Limb (tissue), 2 donors: ENCODE data around the gene PRRX2.
"Not testable (repeated sequence)": the region's sequence is repeated elsewhere in the genome, so short reads cannot be mapped to it uniquely, and the experiment has no call there.

Experiments used
- DNase-seq, 2 donors: peaks; one replicate each; pipeline ENCODE4 v3.0.0-alpha.2; 2016; ENCODE audit errors: extremely low spot score in 2 of 2

Gene PRRX2

DNA sequence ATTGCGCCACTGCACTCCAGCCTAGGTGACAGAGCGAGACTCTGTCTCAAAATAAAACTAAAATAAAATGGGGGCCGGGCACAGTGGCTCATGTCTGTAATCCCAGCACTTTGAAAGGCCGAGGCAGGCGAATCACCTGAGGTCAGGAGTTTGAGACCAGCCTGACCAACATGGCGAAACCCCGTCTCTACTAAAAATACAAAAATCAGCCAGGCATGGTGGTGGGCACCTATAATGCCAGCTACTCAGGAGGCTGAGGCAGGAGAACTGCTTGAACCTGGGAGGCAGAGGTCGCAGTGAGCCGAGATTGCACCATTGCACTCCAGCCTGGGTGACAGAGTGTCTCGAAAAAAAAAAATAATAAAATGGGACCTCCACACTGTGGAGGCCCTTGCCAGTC lies 29.1 kb upstream of the PRRX2 start:
- DNase-seq: not testable (repeated sequence)

DNA sequence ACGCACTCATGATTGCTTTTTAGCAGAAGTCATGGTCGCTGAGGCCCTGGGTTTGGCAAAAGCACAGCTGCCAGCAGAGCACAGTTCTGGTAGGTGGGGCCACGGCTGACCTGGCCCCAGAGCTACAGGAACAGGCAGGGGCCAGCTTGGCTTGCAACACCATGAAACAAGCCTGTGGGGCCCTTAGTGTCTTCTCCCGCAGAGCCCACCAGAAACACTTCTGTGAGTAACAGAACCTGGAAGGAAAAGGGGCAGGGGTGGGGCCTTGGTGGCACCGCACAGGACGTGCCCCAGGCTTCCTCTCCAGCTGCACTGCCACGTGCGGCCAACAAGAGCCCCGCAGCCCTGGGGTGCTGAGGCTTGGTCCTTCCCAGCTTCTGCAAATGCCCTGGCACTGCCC lies 28.3 kb upstream of the PRRX2 start:
- no peak for DNase-seq

- no peak for DNase-seq
Observed at GRCh38 chr9:129637673-129638439, 27.6 kb upstream of the PRRX2 start.

DNA sequence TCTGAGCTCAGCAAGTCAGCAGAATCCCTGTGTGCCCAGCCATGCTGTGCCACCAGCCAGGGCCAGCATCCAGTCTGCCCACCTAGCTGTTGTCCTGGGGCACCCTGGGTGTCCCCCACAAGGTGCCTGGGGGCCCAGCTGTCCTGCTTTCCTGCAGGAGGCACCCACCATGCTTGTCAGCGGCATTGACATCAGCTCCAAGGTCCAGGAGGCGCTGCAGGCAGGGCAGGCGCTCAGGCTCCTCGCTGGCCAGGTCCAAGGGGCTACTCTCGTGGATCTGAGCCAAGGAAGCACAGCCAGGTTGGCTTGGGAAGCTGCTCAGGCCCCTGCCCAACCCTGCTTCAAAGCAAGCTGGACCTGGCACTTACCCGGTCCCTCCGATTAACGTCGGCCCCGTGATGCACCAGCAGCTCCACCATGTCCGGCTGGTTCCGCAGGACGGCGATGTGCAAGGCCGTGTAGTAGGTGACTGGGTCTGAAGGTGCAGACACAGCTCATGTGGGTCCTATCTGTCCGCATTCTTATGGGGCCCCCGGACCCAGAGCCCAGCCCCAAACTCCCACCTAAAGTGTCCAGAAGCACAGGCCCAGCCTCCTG lies 26.3 kb upstream of the PRRX2 start:
- DNase-seq: no peak

- DNase-seq: no peak
Observed at GRCh38 chr9:129639756-129640085, 25.7 kb upstream of the PRRX2 start.

- no peak for DNase-seq
Observed at GRCh38 chr9:129640086-129640870, 25.2 kb upstream of the PRRX2 start.

DNA sequence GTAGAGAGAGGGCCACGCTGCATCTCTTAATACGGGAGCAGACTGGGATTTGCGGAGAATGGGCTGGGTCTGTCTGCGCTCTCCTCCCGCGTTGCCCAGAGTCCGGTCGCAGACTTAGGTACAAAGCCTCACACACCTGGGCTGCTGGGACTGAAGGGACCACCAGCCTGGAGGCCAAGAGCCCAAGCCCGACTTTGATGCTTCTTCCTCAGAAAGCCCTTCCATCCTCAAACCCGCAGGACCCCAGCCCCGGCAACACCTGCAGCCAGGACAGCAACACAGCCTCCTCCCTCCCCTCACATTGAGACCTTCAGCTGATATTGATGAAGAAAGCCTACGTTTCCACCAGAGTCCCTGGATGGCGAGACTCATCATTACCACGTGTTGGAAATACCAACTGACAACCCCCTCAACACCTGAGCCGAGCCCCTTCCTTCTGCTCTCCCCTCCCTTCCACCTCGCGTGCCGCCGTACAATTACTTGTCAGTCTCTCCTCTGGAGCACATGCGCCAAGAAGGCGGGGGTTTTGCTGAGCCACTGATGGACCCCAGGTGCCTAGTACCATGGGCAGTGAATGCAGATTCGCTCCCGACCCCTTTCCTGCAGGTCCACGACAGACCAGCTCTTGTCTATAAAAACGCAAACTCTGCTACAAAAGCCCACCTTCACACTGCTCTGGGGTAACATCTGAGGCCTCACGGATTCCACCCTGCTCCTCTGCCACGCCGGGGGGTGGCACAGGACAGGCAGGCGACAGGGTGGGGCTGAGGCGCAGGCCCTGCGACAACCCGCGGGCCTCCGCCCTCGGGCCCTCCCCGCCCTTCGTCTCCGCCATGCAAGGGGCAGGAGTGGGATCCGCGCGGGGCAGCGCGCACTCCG lies 24.3 kb upstream of the PRRX2 start:
- DNase-seq: no peak

DNA sequence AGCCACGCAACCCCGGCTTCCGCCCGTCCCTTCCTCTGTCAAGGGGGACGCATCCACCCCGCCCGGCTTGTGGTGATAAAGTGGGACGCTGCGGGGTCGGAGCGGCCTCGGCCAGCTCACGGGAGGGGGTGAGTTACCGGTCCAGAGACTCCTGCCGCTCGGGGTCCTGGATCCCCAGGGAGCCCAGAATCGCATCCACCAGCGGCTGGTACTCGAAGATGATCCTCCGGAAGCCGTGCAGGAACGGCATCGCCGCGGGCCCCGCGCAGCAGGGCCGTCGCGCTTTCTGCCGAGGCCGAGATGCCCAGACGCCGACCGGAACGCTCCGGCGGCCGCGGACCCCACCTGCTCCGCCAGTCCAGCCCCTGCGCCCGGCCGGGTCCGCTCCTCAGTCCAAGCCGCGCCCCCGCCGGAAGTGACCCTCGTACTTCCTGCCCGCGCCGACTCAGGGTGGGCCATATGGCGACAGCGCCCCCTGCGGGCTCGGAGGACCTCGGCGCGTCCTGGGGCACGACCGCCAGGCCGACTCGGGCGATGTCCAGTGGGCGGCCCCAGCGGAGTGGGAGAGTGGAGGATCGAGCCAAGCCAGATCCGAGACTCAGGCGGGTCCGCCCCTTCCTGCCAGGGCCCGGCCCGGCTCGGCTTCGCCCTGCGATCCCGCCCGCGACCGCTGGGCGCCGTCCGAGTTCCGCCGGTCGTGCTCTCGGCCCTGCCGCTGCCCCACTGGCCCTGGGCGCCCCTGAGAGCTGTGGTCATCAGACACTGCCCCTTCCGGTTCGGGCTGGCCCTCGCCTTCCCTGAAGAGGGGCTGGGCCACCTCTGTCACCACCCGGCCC lies 23.5 kb upstream of the PRRX2 start, which contains the start of gene ASB6:
ASB6 (minus strand) TSS at position 402 of the 836 bp plus-strand sequence; CDS start at position 250, 152 bp downstream.
- DNase-seq: peak; percentile 94 to 99

- DNase-seq: no peak
Observed at GRCh38 chr9:129643706-129644105, 21.7 kb upstream of the PRRX2 start.

GRCh38 chr9:129644365-129644764 lies 21.1 kb upstream of the PRRX2 start:
- DNase-seq: no peak

GRCh38 chr9:129644902-129645301 lies 20.5 kb upstream of the PRRX2 start:
- no peak for DNase-seq

DNA sequence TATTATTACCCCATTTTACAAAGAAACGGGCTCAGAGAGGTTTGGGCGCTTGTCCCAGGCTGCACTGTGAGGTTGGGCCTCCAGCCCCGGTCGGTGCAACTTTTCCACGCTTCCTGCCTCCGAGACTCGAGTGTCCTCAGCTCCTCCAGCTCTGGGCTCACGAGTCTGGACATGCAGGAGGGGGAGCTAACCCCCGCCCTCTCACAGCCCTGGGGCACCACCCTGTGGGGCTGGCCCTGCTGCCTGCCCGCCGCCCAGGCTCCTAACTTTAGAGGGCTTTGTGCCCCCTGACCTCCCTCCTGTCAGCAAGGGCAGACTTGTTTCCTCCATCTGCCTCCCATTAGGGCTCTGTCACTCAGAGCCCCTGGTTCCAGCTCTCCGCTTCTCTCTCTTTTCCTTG lies 19.2 kb upstream of the PRRX2 start:
- DNase-seq: no peak

GRCh38 chr9:129646654-129647053 lies 18.8 kb upstream of the PRRX2 start:
- no peak for DNase-seq

- no peak for DNase-seq
Observed at GRCh38 chr9:129647635-129648034, 17.8 kb upstream of the PRRX2 start.

DNA sequence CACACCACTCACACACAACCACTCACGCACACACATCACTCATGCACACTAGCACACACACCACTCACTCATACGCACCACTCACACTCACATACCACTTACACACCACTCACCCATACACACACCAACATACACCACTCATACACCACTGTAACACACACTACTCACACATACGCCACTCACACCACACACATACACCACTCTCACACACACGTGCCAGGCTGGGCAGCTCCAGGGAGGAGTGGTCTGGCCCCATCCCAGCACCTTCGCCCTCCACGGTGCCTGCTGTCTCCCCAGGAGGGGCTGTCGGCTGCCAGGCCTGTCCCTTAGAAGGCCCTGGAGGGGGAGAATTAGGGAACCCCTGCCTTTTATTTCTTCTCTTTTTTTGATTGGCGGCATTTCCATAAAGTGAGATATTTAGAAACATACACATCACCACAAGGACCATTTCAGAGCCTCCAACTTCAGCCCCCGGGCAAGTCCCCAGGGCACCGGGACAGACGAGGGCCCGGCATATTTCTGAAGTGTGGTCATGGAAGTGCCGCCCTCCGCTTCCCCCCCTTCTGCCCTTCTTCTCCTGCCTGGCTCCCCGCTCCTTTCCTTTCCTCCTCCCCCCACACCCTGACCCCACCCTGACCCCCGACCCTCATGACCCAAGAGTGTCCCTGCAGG lies 17.2 kb upstream of the PRRX2 start:
- no peak for DNase-seq

DNA sequence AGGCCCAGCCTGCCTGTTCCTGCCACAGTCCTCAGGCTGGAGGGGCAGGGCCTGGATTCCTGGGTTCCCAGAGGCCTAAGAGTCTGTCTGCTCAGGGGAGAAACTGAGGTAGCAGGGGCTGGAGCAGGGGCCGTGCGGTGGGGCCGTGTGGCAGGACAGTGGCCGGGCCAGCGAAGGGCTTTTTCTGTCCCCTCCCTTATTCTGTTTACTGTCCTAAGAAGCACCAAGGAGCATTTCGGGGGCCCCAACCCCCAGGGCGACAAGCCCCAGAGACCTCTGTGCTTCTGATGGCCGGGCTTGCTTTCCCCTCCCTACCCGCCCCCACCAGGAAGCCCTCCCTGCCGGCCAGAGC lies 16.7 kb upstream of the PRRX2 start:
- no peak for DNase-seq

DNA sequence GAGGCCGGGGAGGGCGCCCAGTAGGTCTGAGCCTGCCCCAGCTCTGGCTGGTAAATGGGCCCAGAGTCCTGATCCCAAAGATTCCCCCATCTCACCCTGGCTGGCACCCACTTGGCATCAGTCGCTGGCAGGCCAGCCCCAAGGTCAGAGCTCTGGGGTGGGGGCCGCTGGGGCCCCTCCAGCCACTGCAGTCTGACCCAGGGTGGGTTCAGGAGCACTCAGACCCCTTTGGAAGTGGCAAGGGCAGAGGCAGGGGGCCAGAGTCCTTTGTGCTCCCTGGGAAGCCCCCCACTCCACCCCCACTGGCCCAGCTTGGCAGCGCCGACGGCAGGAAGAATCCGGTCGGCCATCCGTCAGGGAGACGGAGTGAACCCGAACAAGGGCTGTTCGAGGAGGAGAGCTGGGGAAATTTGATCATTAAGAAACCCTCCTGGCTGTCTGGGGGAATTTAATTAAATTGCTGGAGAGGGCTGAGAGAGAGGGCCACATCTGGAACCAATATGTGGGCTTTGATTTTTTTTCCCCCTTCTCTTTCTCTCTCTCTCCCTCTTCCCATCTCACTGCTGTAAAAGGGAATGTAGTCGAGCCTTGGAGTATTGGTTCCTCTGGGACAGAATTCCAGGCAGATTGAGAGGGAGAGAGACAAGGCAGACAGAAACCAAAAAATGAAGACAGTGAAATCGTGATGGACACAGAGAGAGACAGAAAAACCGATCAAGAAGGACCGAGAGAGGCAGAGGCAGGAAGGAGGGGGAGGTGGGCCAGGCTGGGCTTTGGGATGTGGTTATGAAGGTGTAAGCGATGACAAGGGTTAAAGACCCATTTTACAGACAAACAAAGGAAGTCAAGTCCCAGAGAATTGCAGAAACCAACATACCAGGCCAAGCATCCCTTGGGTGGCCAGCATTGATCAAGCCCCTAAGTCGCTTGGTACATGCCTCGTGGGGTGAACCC lies 15.4 kb upstream of the PRRX2 start:
- peak in 1 of 2 donors; percentile 56 for DNase-seq

GRCh38 chr9:129650680-129651235 lies 14.7 kb upstream of the PRRX2 start:
- no peak for DNase-seq
